Left ventricle myocardium inferior (tissue), 1 donor: ENCODE data around the gene UBE2R2. TPM values are rescaled to one million over a fixed set of nuclear protein-coding genes. Genes with fewer than 3 reads are reported as not detected.

Source experiments
- DNase-seq: peaks from one replicate; pipeline ENCODE4 v3.0.0-alpha.2; 2020
- H3K27ac ChIP-seq: fragments of 200-600 bp; replicated peaks from 2 replicates; pipeline ENCODE4 v1.8.0; 2021
- H3K27me3 ChIP-seq: fragments of 200-600 bp; 2 replicates; pipeline ENCODE4 v1.8.0; 2021; ENCODE audit warnings: low read depth
- H3K36me3 ChIP-seq: fragments of 200-600 bp; 2 replicates; pipeline ENCODE4 v1.8.0; 2021
- H3K4me1 ChIP-seq: fragments of 200-600 bp; 2 replicates; pipeline ENCODE4 v1.8.0; 2021
- H3K4me3 ChIP-seq: fragments of 200-600 bp; 2 replicates; pipeline ENCODE4 v1.8.0; 2021; ENCODE audit warnings: mild to moderate bottlenecking, moderate library complexity
- H3K9me3 ChIP-seq: fragments of 200-600 bp; replicated peaks from 2 replicates; pipeline ENCODE4 v1.8.0; 2021
- intact Hi-C: fragments of 100-400 bp; cut with micrococcal nuclease; formaldehyde crosslinking; loops from one replicate; pipeline ENCODE4 v1.11.0; 2022
- total RNA-seq: library from RNA; stranded (reverse); fragmentation: NEBNext Ultra II Directional; extraction: Animal tissue kit (Norgen Biotek cat#: 25700); gene quantifications from one replicate; pipeline ENCODE4 v1.2.1, GENCODE V29; 2021
- TF ChIP-seq, protein P1 (sequence below): fragments of 200-600 bp; IDR thresholded peaks from 2 replicates; pipeline ENCODE4 v1.8.0; 2021; ENCODE audit warnings: antibody characterized with exemption, mild to moderate bottlenecking, borderline replicate concordance
- donor health status: DM: no; HTN: yes; CAD: no; lungs with severe emphysema.

The UBE2R2 gene
- total RNA-seq, 1 donor from 2014 or later = 40.6 TPM

DNA sequence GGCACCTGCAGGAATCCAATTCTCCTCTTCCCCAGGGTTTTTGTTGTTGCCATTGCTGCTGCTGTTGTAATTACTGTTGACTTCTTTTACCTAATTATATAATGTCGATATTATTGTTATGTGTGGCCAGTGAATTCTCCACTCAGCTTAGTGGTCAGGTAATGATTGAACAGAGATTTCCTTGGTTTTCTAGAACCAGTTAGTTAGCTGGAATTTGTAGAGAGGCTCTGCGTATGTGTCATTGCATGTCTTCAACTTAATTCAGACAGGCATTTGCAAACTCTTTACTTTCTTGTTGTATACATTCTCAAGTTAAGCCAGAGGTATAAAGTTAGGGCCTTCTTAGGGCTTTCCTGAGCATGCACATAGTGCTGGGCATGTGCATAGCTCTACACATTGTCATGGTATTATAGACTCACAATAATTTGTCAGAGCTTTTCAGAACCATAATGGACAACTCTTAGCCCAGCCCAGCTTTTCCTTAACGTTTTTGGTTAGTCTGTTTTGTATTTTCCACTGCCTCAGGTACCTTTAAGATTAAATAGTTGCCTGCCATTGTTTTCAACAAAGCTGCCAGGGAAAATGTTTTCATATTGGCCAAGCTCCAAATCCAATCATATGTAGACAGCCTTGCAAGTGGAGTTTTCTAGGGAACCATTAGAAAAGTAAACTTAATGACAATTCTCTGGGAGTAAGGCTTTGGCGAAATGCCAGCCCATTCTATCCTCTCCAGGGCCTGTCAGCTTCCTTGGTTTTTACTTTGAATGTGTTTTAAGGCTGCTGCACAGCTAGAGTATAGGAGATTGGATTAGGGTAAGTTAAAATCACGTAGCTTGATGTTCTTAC lies 68.1 kb downstream of the UBE2R2 start:
- TF ChIP-seq, protein P1, sequence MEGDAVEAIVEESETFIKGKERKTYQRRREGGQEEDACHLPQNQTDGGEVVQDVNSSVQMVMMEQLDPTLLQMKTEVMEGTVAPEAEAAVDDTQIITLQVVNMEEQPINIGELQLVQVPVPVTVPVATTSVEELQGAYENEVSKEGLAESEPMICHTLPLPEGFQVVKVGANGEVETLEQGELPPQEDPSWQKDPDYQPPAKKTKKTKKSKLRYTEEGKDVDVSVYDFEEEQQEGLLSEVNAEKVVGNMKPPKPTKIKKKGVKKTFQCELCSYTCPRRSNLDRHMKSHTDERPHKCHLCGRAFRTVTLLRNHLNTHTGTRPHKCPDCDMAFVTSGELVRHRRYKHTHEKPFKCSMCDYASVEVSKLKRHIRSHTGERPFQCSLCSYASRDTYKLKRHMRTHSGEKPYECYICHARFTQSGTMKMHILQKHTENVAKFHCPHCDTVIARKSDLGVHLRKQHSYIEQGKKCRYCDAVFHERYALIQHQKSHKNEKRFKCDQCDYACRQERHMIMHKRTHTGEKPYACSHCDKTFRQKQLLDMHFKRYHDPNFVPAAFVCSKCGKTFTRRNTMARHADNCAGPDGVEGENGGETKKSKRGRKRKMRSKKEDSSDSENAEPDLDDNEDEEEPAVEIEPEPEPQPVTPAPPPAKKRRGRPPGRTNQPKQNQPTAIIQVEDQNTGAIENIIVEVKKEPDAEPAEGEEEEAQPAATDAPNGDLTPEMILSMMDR = no peak
- no peak for DNase-seq
- intact Hi-C loops = no loop called here
- Histone ChIP-seq H3K27ac (no peak overlapping the region), H3K4me3 (no peak overlapping the region), H3K27me3 (no peaks in the 10 kb centered on the region), H3K36me3 (peaks cover 18% of the 10 kb centered on the region), H3K4me1 (peaks cover 60% of the 10 kb centered on the region), H3K9me3 (no peaks in the 10 kb centered on the region)

DNA sequence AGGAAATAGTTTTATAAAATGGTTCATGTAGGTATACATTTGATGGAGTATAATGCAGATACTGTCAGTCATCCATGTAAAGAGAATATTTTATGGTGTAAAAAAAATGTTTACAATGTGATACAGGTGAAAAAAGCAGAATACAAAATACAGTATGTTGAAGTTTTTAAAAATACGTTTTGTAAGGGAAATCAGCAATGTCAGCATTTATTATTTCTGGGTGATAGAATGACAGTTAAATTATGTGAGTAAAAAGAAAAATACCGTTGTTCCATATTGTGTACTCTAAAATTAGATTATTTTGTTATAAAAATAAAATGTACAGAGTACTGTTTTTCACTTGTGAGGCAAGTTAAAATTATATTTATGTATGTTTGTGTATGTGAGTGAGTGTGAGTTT lies 69.0 kb downstream of the UBE2R2 start:
- Histone ChIP-seq H3K27me3 (no peaks in the 10 kb centered on the region), H3K36me3 (peaks cover 21% of the 10 kb centered on the region), H3K4me3 (no peak overlapping the region), H3K27ac (no peak overlapping the region), H3K4me1 (peaks cover 51% of the 10 kb centered on the region), H3K9me3 (no peaks in the 10 kb centered on the region)
- TF ChIP-seq, protein P1 = no peak
- intact Hi-C loops = no loop called here
- no peak for DNase-seq

- Histone ChIP-seq H3K9me3 (no peaks in the 10 kb centered on the region), H3K4me3 (no peak overlapping the region), H3K27ac (no peak overlapping the region), H3K36me3 (peaks cover 14% of the 10 kb centered on the region), H3K4me1 (peaks cover 5% of the 10 kb centered on the region), H3K27me3 (no peaks in the 10 kb centered on the region)
- intact Hi-C loops = no loop called here
- no peak for DNase-seq
- TF ChIP-seq, protein P1 = no peak
Observed at GRCh38 chr9:33893861-33894260, 76.9 kb downstream of the UBE2R2 start.

- TF ChIP-seq, protein P1 = no peak
- no peak overlapping the region for H3K27ac ChIP-seq
- H3K4me3 ChIP-seq = no peak overlapping the region
- peaks cover 15% of the 10 kb centered on the region for H3K36me3 ChIP-seq
- DNase-seq = no peak
- intact Hi-C loops = no loop called here
- H3K4me1 ChIP-seq = peaks cover 5% of the 10 kb centered on the region
- no peaks in the 10 kb centered on the region for H3K27me3 ChIP-seq
- no peaks in the 10 kb centered on the region for H3K9me3 ChIP-seq
Observed at GRCh38 chr9:33894316-33894715, 77.4 kb downstream of the UBE2R2 start.

- DNase-seq = no peak
- H3K36me3 ChIP-seq = peaks cover 35% of the 10 kb centered on the region
- TF ChIP-seq, protein P1 = no peak
Observed at GRCh38 chr9:33903157-33903780, 86.3 kb downstream of the UBE2R2 start.

More at GRCh38 chr9:33903157-33903780, 86.3 kb downstream of the UBE2R2 start:
- Histone ChIP-seq H3K4me3 (no peak overlapping the region), H3K27ac (no peak overlapping the region), H3K4me1 (peaks cover 43% of the 10 kb centered on the region), H3K27me3 (no peaks in the 10 kb centered on the region), H3K9me3 (no peaks in the 10 kb centered on the region)
- intact Hi-C loops = no loop called here
